Hepatocyte (in vitro differentiated cells): ENCODE results near the gene SIN3A. TPM values are rescaled to one million over a fixed set of nuclear protein-coding genes. Genes with fewer than 3 reads are reported as not detected.
"Not testable (repeated sequence)": the region's sequence is repeated elsewhere in the genome, so short reads cannot be mapped to it uniquely, and the experiment has no call there.

ENCODE experiments used
- DNase-seq: peaks from one replicate; pipeline ENCODE4 v3.0.0-alpha.2; 2016; ENCODE audit warnings: low spot score
- H2AFZ ChIP-seq: fragments of 200-600 bp; sonication (generic); 2 replicates; pipeline ENCODE4 v1.6.0; 2016; ENCODE audit warnings: antibody characterized with exemption, mild to moderate bottlenecking
- H3K27ac ChIP-seq: fragments of 200-600 bp; sonication (generic); 2 replicates; pipeline ENCODE4 v1.5.1; 2016; ENCODE audit warnings: mild to moderate bottlenecking
- H3K27me3 ChIP-seq: fragments of 200-600 bp; sonication (generic); 2 replicates; pipeline ENCODE4 v1.6.1; 2016
- H3K36me3 ChIP-seq: fragments of 200-600 bp; sonication (generic); replicated peaks from 2 replicates; pipeline ENCODE4 v1.5.1; 2016; ENCODE audit warnings: low read depth; ENCODE audit not compliant: insufficient read depth
- H3K4me1 ChIP-seq: fragments of 200-600 bp; sonication (generic); 2 replicates; pipeline ENCODE4 v1.5.1; 2016; ENCODE audit warnings: mild to moderate bottlenecking, moderate library complexity; ENCODE audit not compliant: insufficient read depth
- H3K4me2 ChIP-seq: fragments of 200-600 bp; sonication (generic); 2 replicates; pipeline ENCODE4 v1.6.0; 2016
- H3K4me3 ChIP-seq: fragments of 200-600 bp; sonication (generic); 2 replicates; pipeline ENCODE4 v1.5.1; 2016; ENCODE audit warnings: mild to moderate bottlenecking
- H3K79me2 ChIP-seq: fragments of 200-600 bp; sonication (generic); 2 replicates; pipeline ENCODE4 v1.6.0; 2017; ENCODE audit warnings: mild to moderate bottlenecking
- H3K9me2 ChIP-seq: fragments of 200-600 bp; sonication (generic); replicated peaks from 2 replicates; pipeline ENCODE4 v1.6.0; 2017; ENCODE audit warnings: mild to moderate bottlenecking; ENCODE audit not compliant: insufficient read depth
- H3K9me3 ChIP-seq: fragments of 200-600 bp; sonication (generic); 2 replicates; pipeline ENCODE4 v1.5.1; 2016; ENCODE audit warnings: low read depth, mild to moderate bottlenecking
- H4K20me1 ChIP-seq: fragments of 200-600 bp; sonication (generic); 2 replicates; pipeline ENCODE4 v1.6.0; 2016; ENCODE audit warnings: mild to moderate bottlenecking; ENCODE audit not compliant: insufficient read depth, poor library complexity, severe bottlenecking
- CTCF ChIP-seq: fragments of 200-600 bp; sonication (generic); IDR thresholded peaks from 2 replicates; pipeline ENCODE4 v1.5.1; 2016; ENCODE audit warnings: antibody characterized with exemption, mild to moderate bottlenecking; ENCODE audit not compliant: poor library complexity
- EZH2 ChIP-seq: fragments of 200-600 bp; sonication (generic); IDR thresholded peaks from 2 replicates; pipeline ENCODE4 v1.6.1; 2016; ENCODE audit warnings: antibody characterized with exemption, mild to moderate bottlenecking, borderline replicate concordance
- EZH2phosphoT487 ChIP-seq: fragments of 200-600 bp; sonication (generic); IDR thresholded peaks from one replicate; pipeline ENCODE4 v1.6.1; 2018; ENCODE audit warnings: antibody characterized with exemption, mild to moderate bottlenecking, low read depth, moderate library complexity; ENCODE audit not compliant: unreplicated experiment, severe bottlenecking
- WGBS: methylation state at CpG from one replicate; pipeline ENCODE4 v1.1.6; 2016; ENCODE audit warnings: low lambda C conversion rate; ENCODE audit errors: missing lambda C conversion rate; 5-methylcytosine and 5-hydroxymethylcytosine counted together
- polyA plus RNA-seq: library from polyadenylated mRNA; unstranded; fragments of >200 nt; fragmentation: Nextera tagmentation; extraction: Ambion mirVana; gene quantifications from 2 replicates; pipeline ENCODE4 v1.2.1, GENCODE V29; 2016
- total RNA-seq: library from RNA; depleted of rRNA; stranded (reverse); fragments of >200 nt; gene quantifications from 2 replicates; pipeline ENCODE4 v1.2.3, GENCODE V29; 2014

SIN3A gene
- total RNA-seq, result 28.8 and 35.8 TPM in 2 replicates
- polyA plus RNA-seq, result 13.3 and 16.5 TPM in 2 replicates

DNA sequence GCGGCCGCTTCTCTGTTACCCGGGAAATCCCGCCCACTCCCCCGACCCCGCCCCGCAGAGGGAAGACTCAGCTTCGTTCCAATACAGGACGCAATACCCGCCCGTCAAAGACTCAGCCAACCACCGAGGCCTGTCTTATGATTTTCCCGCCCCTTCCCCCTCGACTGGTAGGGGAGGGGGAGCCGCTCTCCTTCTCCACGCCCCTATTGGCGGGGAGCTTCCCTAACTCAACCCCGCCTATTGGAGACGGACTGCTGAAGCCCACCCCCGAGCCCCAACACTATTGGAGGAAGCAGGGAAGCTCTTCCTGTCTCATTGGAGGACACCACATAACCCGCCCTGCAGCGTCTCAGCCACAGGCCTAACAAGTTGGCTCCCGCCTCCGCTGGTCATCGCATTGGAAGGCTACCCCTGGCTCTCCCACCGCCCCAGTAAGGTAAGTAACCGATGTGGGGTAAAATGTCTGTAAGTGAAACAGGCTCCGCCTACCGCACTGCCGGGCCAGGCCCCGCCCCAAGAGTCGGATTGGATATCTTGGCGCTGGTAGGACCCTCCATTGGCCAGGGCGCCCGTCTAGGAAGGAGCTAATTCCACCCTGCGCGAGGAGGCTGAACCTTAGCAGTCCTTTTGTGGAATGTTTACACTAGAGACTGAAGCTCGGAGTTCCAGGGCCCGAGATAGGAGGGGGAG lies at the start of gene SIN3A:
TSS of gene SIN3A (minus strand) at position 17 of the 690 bp plus-strand sequence. CDS start 21,315 bp downstream, outside the sequence.
- TF ChIP-seq EZH2phosphoT487, result no peak
- no peak for TF ChIP-seq EZH2
- no peak for TF ChIP-seq CTCF
- Histone ChIP-seq H3K4me1 (peaks cover 18% of the 10 kb centered on the region), H3K36me3 (no peaks in the 10 kb centered on the region), H3K27me3 (no peaks in the 10 kb centered on the region), H3K9me3 (no peaks in the 10 kb centered on the region), H3K4me2 (peak within 1 kb of the TSS; percentile 84), H3K27ac (peak within 1 kb of the TSS; percentile 98), H3K4me3 (peak within 1 kb of the TSS; percentile 46), H4K20me1 (peaks cover 35% of the 10 kb centered on the region), H3K9me2 (no peaks in the 10 kb centered on the region), H3K79me2 (peaks cover 36% of the 10 kb centered on the region), H2AFZ (peak within 1 kb of the TSS; percentile 28)
- 2% methylated on average over 26 of the region's 39 CpGs for WGBS
- DNase-seq, result peak; percentile 100

DNA sequence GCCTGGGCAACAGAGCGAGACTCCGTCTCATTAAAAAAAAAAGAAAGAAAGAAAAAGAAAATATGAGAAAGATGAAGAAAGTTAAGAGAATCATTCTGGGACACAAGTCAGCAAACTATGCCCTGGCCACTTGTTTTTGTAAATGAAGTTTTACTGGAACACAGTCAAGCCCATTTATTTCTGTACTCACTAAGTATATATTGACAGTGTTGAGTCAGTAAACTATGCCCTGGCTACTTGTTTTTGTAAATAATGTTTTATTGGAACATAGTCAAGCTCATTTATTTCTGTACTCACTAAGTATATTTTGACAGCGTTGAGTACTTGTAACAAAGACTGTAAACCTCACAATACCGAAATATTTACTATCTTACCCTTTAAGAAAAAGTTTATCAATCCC lies 42.2 kb upstream of the SIN3A start:
- no peaks in the 10 kb centered on the region for H3K9me2 ChIP-seq
- no peak overlapping the region for H3K4me2 ChIP-seq
- no peak overlapping the region for H3K27ac ChIP-seq
- H3K9me3 ChIP-seq, result no peaks in the 10 kb centered on the region
- H3K27me3 ChIP-seq, result no peaks in the 10 kb centered on the region
- no peak for TF ChIP-seq EZH2phosphoT487
- no peak for DNase-seq
- H3K4me3 ChIP-seq, result no peak overlapping the region
- H2AFZ ChIP-seq, result no peak overlapping the region
- H3K79me2 ChIP-seq, result no peaks in the 10 kb centered on the region
- no peaks in the 10 kb centered on the region for H3K36me3 ChIP-seq
- 97% methylated on average over 4 of the region's 4 CpGs for WGBS
- H4K20me1 ChIP-seq, result no peaks in the 10 kb centered on the region
- no peaks in the 10 kb centered on the region for H3K4me1 ChIP-seq

DNA sequence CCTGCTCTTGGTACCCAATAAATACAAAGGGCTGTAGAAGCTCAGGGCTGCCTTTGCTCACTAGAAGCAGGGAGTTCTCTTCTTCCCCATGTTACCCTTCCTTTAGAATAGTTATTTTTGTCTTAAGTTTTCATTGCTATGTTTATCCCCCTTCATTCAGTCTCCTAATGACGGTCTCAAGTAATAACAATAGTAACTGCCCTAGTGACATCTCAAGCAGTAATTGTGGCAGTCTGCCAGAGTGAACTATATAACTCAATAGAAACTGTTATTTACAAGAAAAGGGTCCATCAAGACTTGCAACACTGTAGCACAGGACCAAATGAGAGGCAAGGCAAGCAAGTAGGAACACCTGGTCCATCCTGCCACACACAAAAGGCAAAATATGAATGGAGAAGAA lies 32.5 kb upstream of the SIN3A start:
- WGBS, result 93% methylated on average over 1 of the region's 1 CpG
- H3K27ac ChIP-seq, result no peak overlapping the region
- no peaks in the 10 kb centered on the region for H3K9me3 ChIP-seq
- no peaks in the 10 kb centered on the region for H3K79me2 ChIP-seq
- TF ChIP-seq EZH2 (no peak), CTCF (no peak), EZH2phosphoT487 (no peak)
- DNase-seq, result no peak
- H4K20me1 ChIP-seq, result no peaks in the 10 kb centered on the region
- H2AFZ ChIP-seq, result no peak overlapping the region
- H3K4me2 ChIP-seq, result no peak overlapping the region
- H3K36me3 ChIP-seq, result no peaks in the 10 kb centered on the region
- H3K4me3 ChIP-seq, result no peak overlapping the region
- H3K9me2 ChIP-seq, result no peaks in the 10 kb centered on the region
- no peaks in the 10 kb centered on the region for H3K27me3 ChIP-seq
- H3K4me1 ChIP-seq, result no peaks in the 10 kb centered on the region

GRCh38 chr15:75483556-75483955 lies 32.1 kb upstream of the SIN3A start:
- H4K20me1 ChIP-seq, H3K4me3 ChIP-seq, H3K79me2 ChIP-seq, H3K9me2 ChIP-seq, DNase-seq, H3K27me3 ChIP-seq, H3K4me2 ChIP-seq, H3K27ac ChIP-seq, H2AFZ ChIP-seq, H3K4me1 ChIP-seq, H3K36me3 ChIP-seq, H3K9me3 ChIP-seq: not testable (repeated sequence)
- WGBS, result 93% methylated on average over 5 of the region's 5 CpGs
